Right forelimb (tissue), 1 donor: ENCODE measurements around the gene SH3RF3.

Experiments
- DNase-seq: peaks from one replicate; pipeline ENCODE4 v3.0.0-alpha.2; 2018

SH3RF3 gene

DNA sequence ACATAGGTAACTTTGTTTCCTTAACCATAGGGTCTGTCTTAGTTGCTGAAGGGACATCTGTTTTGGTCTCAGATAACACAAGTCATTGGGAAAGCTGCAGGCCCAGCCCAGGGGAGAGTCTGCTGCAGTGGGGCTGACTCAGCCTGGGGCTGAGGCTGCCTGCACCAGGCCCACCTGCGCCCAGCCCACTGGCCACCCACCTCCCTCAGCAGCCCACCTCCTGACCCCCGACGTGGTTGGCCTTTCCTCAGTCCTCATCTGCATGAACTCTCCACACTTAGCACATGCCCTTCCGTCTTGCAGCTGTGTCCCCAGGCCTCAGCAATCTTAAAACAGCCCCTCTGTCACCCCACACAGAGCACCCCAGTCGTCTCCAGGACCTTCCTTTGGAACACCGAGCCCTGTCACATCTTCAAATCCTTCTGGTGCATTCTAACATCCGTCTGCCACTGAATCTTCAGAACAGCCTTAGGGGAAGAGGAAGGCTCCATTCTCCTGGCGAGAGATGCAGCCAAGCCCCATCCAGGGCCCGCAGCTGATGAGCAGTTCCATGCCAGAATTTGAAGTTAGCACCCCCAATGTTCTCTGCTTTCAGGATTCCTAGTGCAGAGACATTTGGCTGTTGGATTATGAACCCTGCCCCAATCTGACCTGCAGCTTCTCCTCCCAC, 253.4 kb downstream of the SH3RF3 start:
- DNase-seq, result no peak

GRCh38 chr2:109382951-109383350, 253.9 kb downstream of the SH3RF3 start:
- peak; percentile 74 for DNase-seq

- DNase-seq, result peak; percentile 24
These were observed 254.7 kb downstream of the SH3RF3 start for GRCh38 chr2:109383505-109384307.

GRCh38 chr2:109384308-109385271, 255.6 kb downstream of the SH3RF3 start:
- DNase-seq, result peak; percentile 32

GRCh38 chr2:109385506-109385905, 256.5 kb downstream of the SH3RF3 start:
- no peak for DNase-seq

DNA sequence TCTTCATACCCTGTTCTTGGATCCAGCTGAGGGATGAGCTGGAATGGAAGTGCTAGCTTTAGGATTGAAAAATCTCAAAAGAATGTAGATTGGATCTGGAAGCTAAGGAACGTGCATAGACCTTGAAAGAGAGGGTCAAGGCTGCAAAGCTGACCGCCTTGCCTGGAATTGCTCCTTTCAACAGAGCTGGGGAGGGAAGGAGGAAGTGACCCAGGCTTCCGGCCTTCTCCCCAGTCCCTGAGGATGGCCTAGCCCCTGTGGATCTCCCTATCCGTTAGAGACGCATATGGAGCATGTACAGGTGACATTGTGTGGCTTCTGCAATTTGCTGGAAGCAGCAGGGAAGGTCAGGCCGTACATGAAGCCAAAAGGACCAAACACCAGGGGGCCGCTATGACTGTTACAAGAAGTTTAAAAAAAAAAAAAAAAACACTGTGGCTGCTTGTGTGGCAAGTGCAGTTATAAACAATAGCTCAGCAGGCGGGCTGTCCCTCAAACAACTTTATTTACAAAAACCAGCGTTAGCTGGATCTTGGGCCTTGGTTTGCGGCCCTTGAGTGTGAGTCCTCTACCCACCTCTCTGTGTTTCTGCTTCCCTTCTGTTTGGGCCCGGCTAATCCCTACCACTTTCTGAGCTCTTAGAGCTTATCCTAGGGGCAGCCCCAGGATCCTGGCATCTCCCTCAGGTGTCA, 257.1 kb downstream of the SH3RF3 start:
- DNase-seq, result peak; percentile 21

- DNase-seq, result no peak
These were observed 258.3 kb downstream of the SH3RF3 start for GRCh38 chr2:109387221-109387735.

GRCh38 chr2:109387778-109388469, 258.9 kb downstream of the SH3RF3 start:
- DNase-seq, result no peak

GRCh38 chr2:109391243-109391642, 262.2 kb downstream of the SH3RF3 start:
- no peak for DNase-seq

GRCh38 chr2:109392140-109392539, 263.1 kb downstream of the SH3RF3 start:
- DNase-seq, result no peak

DNA sequence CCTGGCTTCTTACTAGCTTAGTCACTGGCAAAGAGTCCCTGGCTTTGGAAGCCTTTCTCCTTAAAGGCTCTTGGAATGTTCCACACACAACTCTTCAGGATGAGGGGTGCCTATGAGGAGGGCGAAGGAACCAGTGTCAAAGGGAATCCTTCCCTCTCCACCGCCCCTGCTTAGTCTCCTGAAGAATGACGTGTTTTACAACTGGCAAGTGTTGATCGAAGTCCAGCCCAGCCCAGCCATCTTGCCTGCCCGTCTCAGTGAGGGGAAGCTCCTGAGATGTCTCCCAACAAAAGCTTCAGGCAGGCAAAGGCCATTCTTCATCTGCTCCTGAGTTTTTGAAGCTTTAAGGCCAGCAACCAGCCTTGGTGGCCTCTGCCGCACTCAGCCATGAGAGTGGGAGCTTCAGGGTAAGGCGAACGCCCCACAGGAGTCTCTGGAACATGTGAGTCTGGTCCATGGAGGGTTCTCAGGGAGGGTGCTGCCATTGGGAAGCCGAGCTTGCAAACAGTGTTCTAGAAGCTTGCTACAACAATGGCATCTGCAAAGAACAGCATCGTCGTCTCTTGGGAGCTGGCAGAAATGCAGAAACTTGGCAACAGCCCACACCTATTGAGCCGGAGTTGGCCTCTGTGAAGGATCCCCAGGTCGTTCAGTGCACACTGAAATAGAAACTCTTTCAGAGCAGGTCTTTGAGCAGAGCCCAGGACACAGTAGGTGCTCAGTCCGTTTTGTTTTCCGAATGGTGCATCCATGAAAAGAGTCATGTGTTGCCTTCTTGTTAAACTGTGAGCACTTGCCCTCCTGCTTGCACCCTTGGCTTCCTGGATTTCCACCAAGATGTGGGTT, 264.0 kb downstream of the SH3RF3 start:
- DNase-seq, result no peak

DNA sequence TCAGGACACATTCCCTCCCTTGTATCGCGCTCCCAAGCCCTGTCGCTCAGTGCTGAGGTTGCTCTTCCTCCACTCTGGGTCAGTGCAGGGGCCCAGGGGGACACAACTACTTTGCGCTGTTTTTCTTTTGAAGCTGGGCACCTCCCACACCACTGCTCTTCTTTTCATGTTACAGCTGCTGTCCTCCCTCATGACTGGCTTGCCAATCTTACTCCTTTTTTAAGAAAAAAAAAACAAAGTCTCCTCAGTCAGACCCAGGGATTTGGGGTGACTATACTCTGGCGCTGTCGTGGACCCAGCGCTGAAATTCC, 264.6 kb downstream of the SH3RF3 start:
- no peak for DNase-seq

DNA sequence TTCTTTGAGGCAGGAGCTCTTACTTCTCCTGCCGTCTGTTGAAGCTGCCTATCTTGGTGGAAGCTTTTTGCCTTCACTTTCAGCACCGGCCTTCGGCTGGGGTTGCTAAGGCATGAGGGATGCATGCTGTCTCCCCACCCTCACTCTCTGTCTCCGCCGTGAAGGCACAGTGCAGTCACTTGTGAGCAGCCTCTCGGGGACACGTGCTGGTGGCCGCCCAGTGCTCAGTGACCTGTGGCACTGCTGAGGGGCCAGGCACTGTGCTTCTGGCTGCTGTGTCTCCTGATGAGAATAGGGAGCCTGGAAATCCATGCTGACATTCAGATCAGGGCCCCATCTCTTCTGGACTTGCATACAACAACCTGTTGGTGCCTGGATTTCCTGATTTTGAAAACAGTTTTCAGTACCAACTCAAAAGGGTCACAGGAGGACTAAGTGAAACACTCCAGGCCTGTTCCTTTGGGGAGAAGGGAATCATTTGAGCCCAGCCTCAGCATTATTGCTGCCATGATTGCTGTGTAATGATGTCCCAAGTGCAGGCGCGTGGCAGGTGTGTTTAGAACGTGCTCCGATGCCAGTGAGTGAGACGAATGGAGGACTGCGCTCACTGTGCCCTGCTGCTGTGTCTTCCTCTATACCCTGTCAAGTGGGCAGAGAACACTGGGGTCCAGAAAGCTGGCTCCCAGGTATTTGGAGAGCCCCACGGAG, 266.6 kb downstream of the SH3RF3 start:
- no peak for DNase-seq

DNA sequence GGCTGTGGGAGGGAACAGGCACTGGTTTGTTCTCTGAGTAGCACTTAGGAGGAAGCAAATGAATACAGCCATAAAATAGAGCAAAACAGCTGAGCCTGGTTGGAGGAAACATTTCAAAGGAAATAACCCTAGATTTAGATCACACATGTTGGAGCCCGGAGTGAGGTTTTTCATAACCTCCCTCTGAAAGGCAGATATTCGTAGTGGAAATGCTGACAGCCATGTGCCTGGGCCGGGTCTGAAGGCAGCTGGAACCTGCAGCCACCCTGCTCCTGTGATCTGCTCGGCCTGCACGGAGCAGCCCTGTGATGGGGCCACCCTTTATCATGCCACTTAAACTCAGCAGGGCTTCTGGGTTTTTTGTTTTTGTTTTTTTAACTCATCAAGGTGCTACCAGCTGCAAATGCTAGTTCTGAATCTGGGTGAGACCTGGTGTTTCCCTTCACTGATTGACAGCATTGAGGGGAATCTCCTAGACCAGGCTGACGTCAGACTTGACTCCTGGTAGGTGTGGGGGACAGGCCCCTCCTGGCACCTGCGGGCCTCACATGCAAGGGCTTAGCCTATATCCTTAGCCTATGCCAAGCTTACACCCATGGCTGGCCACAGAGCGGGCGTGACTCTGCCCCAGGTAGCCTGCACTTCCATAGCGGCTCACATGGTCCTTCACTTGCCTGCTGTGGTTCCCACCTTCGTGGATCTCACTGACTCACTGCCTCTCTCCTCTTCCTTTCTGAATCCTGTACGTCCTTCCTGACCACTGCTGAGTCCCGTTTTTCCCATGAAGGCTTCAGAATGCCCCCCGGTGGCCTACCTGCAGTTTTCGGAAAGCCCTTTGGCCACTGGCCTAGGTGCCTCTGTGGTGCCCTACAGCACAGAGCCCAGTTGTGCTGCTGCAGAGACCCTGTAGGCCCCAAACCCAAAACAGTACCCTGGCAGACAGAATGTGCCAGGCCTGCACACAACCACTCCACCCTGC, 267.5 kb downstream of the SH3RF3 start:
- no peak for DNase-seq

DNA sequence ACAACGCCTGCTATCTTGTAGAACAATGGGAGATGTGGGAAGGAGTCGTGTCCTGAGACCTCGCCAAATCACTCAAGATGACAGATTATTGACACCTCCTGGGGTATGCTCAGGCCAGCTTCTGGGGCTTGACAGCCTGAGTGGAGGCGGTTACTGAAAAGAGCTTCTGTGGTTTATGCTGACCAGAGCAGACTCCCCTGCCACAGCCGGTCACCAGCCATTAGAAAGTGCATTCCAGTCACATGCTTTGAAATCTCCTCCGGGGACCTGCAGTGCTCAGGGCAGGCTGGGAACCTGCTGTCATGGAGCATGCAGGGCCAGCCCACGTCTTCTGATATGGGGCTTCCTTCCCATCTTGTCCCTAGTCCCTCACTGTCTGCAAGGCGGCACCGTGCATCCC, 268.9 kb downstream of the SH3RF3 start:
- no peak for DNase-seq

- no peak for DNase-seq
These were observed 269.5 kb downstream of the SH3RF3 start for GRCh38 chr2:109398366-109399015.

DNA sequence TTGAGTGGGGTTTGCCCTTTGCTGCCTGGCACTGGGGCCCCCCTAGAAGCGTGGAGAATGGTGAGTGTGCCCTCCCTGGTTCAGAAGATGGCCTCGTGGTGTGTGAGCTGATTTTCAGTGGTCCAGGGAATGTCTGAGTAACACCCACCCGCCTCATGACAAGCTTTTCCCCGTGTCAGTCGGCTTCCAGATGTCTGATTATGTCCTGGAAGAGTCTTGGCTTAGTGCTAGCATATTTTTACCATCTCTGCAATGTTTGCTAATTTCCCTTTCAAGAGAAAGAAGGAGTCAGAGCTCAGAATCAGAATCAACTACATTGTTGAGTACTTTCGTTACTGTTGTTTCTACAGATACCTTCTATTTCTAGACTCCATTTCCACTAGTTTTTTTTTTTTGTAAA, 270.1 kb downstream of the SH3RF3 start:
- no peak for DNase-seq

DNA sequence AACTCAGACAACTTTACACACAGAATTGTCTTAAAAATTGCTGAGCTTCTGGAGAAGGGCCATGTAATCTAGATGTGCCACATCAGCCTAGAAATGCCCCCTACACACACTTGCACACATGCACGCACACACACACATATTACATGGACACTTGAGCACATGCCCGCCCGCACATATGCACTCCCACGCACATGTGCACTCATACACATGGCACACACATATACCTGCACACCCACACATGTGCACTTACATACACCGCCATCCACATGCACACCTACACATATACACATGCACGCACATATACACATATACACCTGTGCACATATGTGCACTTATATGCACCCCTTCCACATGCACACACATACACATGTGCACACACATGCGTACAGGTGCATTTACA, 271.1 kb downstream of the SH3RF3 start:
- no peak for DNase-seq

- DNase-seq, result no peak
These were observed 272.4 kb downstream of the SH3RF3 start for GRCh38 chr2:109401370-109401769.
